GM23338 (cell line): ENCODE results near the gene GPR146. TPM values are rescaled to one million over a fixed set of nuclear protein-coding genes. Genes with fewer than 3 reads are reported as not detected.

Experiments
- ATAC-seq: fragments of 200-7000 bp; cut with Tn5 transposase; 3 replicates; pipeline ENCODE4 v1.9.1; 2020
- DNase-seq: peaks from one replicate; pipeline ENCODE4 v3.0.0-alpha.2; 2015; ENCODE audit warnings: low spot score
- H2AFZ ChIP-seq: fragments of 200-600 bp; sonication (generic); 2 replicates; pipeline ENCODE4 v1.8.0; 2016; ENCODE audit warnings: antibody characterized with exemption, mild to moderate bottlenecking, moderate library complexity
- H3F3A ChIP-seq: fragments of 200-600 bp; sonication (generic); replicated peaks from 2 replicates; pipeline ENCODE4 v1.8.0; 2017; ENCODE audit warnings: antibody characterized with exemption, mixed run types, low read depth
- H3K27ac ChIP-seq: fragments of 200-600 bp; sonication (generic); 2 replicates; pipeline ENCODE4 v1.6.1; 2016; ENCODE audit warnings: low read depth
- H3K27me3 ChIP-seq: fragments of 200-600 bp; sonication (generic); 2 replicates; pipeline ENCODE4 v1.8.0; 2016; ENCODE audit warnings: mild to moderate bottlenecking, mixed run types, moderate library complexity; ENCODE audit not compliant: insufficient read depth
- H3K36me3 ChIP-seq: fragments of 200-600 bp; sonication (generic); 2 replicates; pipeline ENCODE4 v1.8.0; 2016; ENCODE audit warnings: mild to moderate bottlenecking; ENCODE audit not compliant: insufficient read depth
- H3K4me1 ChIP-seq: fragments of 200-600 bp; sonication (generic); 2 replicates; pipeline ENCODE4 v1.8.0; 2016; ENCODE audit warnings: mild to moderate bottlenecking, moderate library complexity; ENCODE audit not compliant: insufficient read depth
- H3K4me2 ChIP-seq: fragments of 200-600 bp; sonication (generic); 2 replicates; pipeline ENCODE4 v1.7.1; 2017; ENCODE audit warnings: mixed run types
- H3K4me3 ChIP-seq: fragments of 200-600 bp; sonication (generic); 2 replicates; pipeline ENCODE4 v1.6.1; 2016; ENCODE audit warnings: mixed run types
- H3K79me2 ChIP-seq: fragments of 200-600 bp; sonication (generic); replicated peaks from 2 replicates; pipeline ENCODE4 v1.8.0; 2017; ENCODE audit warnings: mild to moderate bottlenecking; ENCODE audit not compliant: insufficient read depth
- H3K9me2 ChIP-seq: fragments of 200-600 bp; sonication (generic); 2 replicates; pipeline ENCODE4 v1.8.0; 2017; ENCODE audit not compliant: insufficient read depth
- H4K20me1 ChIP-seq: fragments of 200-600 bp; sonication (generic); replicated peaks from 2 replicates; pipeline ENCODE4 v1.8.0; 2017; ENCODE audit warnings: mild to moderate bottlenecking; ENCODE audit not compliant: insufficient read depth
- H3K27ac Mint-ChIP-seq: 2 replicates; pipeline ENCODE4 v1.8.0; 2020; ENCODE audit warnings: inconsistent platforms, mild to moderate bottlenecking, moderate library complexity, mixed read lengths
- H3K27me3 Mint-ChIP-seq: 3 replicates; pipeline ENCODE4 v1.8.0; 2022; ENCODE audit warnings: low read depth, mild to moderate bottlenecking, moderate library complexity, mixed read lengths, inconsistent platforms; ENCODE audit not compliant: insufficient read depth, poor library complexity
- H3K36me3 Mint-ChIP-seq: 3 replicates; pipeline ENCODE4 v1.8.0; 2021; ENCODE audit warnings: low read depth, mild to moderate bottlenecking, inconsistent platforms, moderate library complexity, mixed read lengths
- H3K4me1 Mint-ChIP-seq: 3 replicates; pipeline ENCODE4 v1.8.0; 2020; ENCODE audit warnings: mild to moderate bottlenecking, inconsistent platforms, mixed read lengths
- H3K4me3 Mint-ChIP-seq: 3 replicates; pipeline ENCODE4 v1.8.0; 2021; ENCODE audit warnings: moderate library complexity, mild to moderate bottlenecking, inconsistent platforms, mixed read lengths
- H3K9me3 Mint-ChIP-seq: 3 replicates; pipeline ENCODE4 v1.8.0; 2020; ENCODE audit warnings: moderate library complexity, mild to moderate bottlenecking, inconsistent platforms, mixed read lengths
- CREB1 ChIP-seq: fragments of 250-450 bp; sonication (Bioruptor Pico); IDR thresholded peaks from 2 replicates; pipeline ENCODE4 v1.5.0; 2020; ENCODE audit warnings: low read depth, mild to moderate bottlenecking, moderate library complexity
- CTCF ChIP-seq, 2 experiments: fragments of 200-600 bp in 1 of 2; sonication (generic) in 1 of 2; conservative IDR thresholded peaks; 2 replicates each; pipeline versions ENCODE4 v1.5.1 to v1.6.1; 2016 to 2017; ENCODE audit warnings: antibody characterized with exemption in 2 of 2, low read depth in 2 of 2, mild to moderate bottlenecking in 2 of 2, moderate library complexity in 1 of 2
- ETS1 ChIP-seq: IDR thresholded peaks from 2 replicates; pipeline ENCODE4 v1.6.1; 2016; ENCODE audit warnings: antibody characterized with exemption
- EZH2 ChIP-seq: fragments of 200-600 bp; sonication (generic); IDR thresholded peaks from one replicate; pipeline ENCODE4 v1.8.0; 2017; ENCODE audit warnings: antibody characterized with exemption, mild to moderate bottlenecking, low read depth; ENCODE audit not compliant: unreplicated experiment
- EZH2phosphoT487 ChIP-seq: fragments of 200-600 bp; sonication (generic); IDR thresholded peaks from one replicate; pipeline ENCODE4 v1.8.1; 2018; ENCODE audit warnings: antibody characterized with exemption; ENCODE audit not compliant: unreplicated experiment
- JUNB ChIP-seq: IDR thresholded peaks from one replicate; pipeline ENCODE4 v1.6.1; 2016; ENCODE audit warnings: antibody characterized with exemption; ENCODE audit not compliant: unreplicated experiment
- NANOG ChIP-seq: IDR thresholded peaks from 2 replicates; pipeline ENCODE4 v1.6.1; 2016; ENCODE audit warnings: antibody characterized with exemption, borderline replicate concordance
- POLR2AphosphoS5 ChIP-seq: IDR thresholded peaks from 2 replicates; pipeline ENCODE4 v1.6.1; 2016; ENCODE audit warnings: antibody characterized with exemption, low read depth
- REST ChIP-seq: IDR thresholded peaks from one replicate; pipeline ENCODE4 v1.6.1; 2018; ENCODE audit warnings: antibody characterized with exemption; ENCODE audit not compliant: unreplicated experiment
- STAT1 ChIP-seq: IDR thresholded peaks from one replicate; pipeline ENCODE4 v1.6.1; 2016; ENCODE audit warnings: antibody characterized with exemption; ENCODE audit not compliant: unreplicated experiment
- ZNF114 ChIP-seq: fragments of 250-450 bp; sonication (Bioruptor Pico); IDR thresholded peaks from 2 replicates; pipeline ENCODE4 v1.5.0; 2020; ENCODE audit warnings: mild to moderate bottlenecking, moderate library complexity
- ZNF331 ChIP-seq: fragments of 250-450 bp; sonication (Bioruptor Pico); IDR thresholded peaks from 2 replicates; pipeline ENCODE4 v1.5.0; 2020; ENCODE audit warnings: low read depth, mild to moderate bottlenecking, moderate library complexity
- ZNF462 ChIP-seq: fragments of 250-450 bp; sonication (Bioruptor Pico); IDR thresholded peaks from 2 replicates; pipeline ENCODE4 v1.5.0; 2020; ENCODE audit warnings: mild to moderate bottlenecking, moderate library complexity
- polyA plus RNA-seq: library from polyadenylated mRNA; unstranded; fragments of >200 nt; fragmentation: Nextera tagmentation; extraction: Ambion mirVana; gene quantifications from 2 replicates; pipeline ENCODE4 v1.2.1, GENCODE V29; 2016
- total RNA-seq: library from RNA; depleted of rRNA; stranded (reverse); fragments of >200 nt; shearing (Covaris generic); gene quantifications from 2 replicates; pipeline ENCODE4 v1.2.3, GENCODE V29; 2014

Gene GPR146
- total and polyA plus RNA-seq, 2 experiments from 2014 or later = 0.28 to 0.37 TPM

GRCh38 chr7:1070544-1071011 lies 26.2 kb downstream of the GPR146 start:
- H3K79me2 ChIP-seq = peaks cover 12% of the 10 kb centered on the region; the same call in 1 of the 2 replicates
- no peak for DNase-seq
- H3K9me2 ChIP-seq = no peaks in the 10 kb centered on the region
- H3K4me3 Mint-ChIP-seq = no peak overlapping the region
- no peaks in the 10 kb centered on the region for H3K36me3 ChIP-seq
- TF ChIP-seq REST = no peak
- TF ChIP-seq ETS1 = no peak
- no peak for TF ChIP-seq CREB1
- TF ChIP-seq POLR2AphosphoS5 = no peak
- no peak for TF ChIP-seq JUNB
- no peak for TF ChIP-seq ZNF331 (CRISPR knock-in tag)
- no peak for TF ChIP-seq ZNF114 (CRISPR knock-in tag)
- no peak for TF ChIP-seq NANOG
- TF ChIP-seq EZH2 = no peak
- TF ChIP-seq EZH2phosphoT487 = no peak
- TF ChIP-seq STAT1 = no peak
- no peak for TF ChIP-seq ZNF462 (CRISPR knock-in tag)
- TF ChIP-seq CTCF (conservative IDR thresholded peaks at IDR 0.05; ENCODE audit: low read depth in 2 of 2) = no peak
- H3K36me3 Mint-ChIP-seq = peaks cover 17% of the 10 kb centered on the region
- H3F3A ChIP-seq = peaks cover 8% of the 10 kb centered on the region
- no peaks in the 10 kb centered on the region for H3K27me3 ChIP-seq
- H3K27ac Mint-ChIP-seq = no peak overlapping the region; the same call in 1 of the 2 replicates
- H3K4me2 ChIP-seq = no peak overlapping the region
- H3K27ac ChIP-seq = no peak overlapping the region
- peaks cover 20% of the 10 kb centered on the region for H3K9me3 Mint-ChIP-seq
- ATAC-seq = no peak
- H3K4me1 ChIP-seq = no peaks in the 10 kb centered on the region
- H4K20me1 ChIP-seq = no peaks in the 10 kb centered on the region
- H3K4me3 ChIP-seq = no peak overlapping the region
- no peak overlapping the region for H2AFZ ChIP-seq
- peaks cover 11% of the 10 kb centered on the region for H3K27me3 Mint-ChIP-seq
- H3K4me1 Mint-ChIP-seq = peaks cover 2% of the 10 kb centered on the region; the same call in 2 of the 3 replicates
